ENCODE measurements around the gene DAPL1.

The DAPL1 gene

GRCh38 chr2:158799181-158799580 lies 4.1 kb downstream of the DAPL1 start:
- TF ChIP-seq CTCF (IDR thresholded peaks at IDR 0.05; ENCODE audit: control insufficient read depth, insufficient read depth, low read depth, low read length, missing control alignments), result no peak
- no peak overlapping the region for H3K4me3 ChIP-seq (ENCODE audit: control insufficient read depth, low read depth, low read length)
- DNase-seq (ENCODE audit: low read depth), result no peak

GRCh38 chr2:158803506-158803905 lies 8.4 kb downstream of the DAPL1 start:
- no peak for TF ChIP-seq CTCF (IDR thresholded peaks at IDR 0.05; ENCODE audit: control insufficient read depth, insufficient read depth, low read depth, low read length, missing control alignments)
- no peak overlapping the region for H3K4me3 ChIP-seq (ENCODE audit: control insufficient read depth, low read depth, low read length)
- no peak for DNase-seq (ENCODE audit: low read depth)

DNA sequence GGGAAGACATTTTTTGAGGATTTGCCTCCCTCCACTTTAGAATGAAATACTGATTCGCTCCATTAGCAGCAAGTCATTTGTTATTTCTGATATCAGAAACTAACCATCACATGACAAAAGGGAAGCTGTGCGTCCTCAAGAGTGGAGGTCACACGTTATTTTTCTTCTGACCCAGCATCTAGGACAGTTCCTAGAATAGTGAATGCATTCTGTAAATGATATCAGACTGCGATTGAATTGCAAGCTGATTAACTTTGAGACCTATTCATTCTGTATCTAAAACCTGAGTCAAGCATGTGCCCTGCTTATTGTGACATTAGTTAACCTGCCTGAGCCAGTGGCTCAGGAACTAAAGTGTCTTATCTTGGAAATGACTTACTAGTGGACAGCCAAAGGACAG lies 10.1 kb downstream of the DAPL1 start:
- H3K4me3 ChIP-seq (ENCODE audit: control insufficient read depth, low read depth, low read length), result no peak overlapping the region
- no peak for TF ChIP-seq CTCF (IDR thresholded peaks at IDR 0.05; ENCODE audit: control insufficient read depth, insufficient read depth, low read depth, low read length, missing control alignments)
- no peak for DNase-seq (ENCODE audit: low read depth)

DNA sequence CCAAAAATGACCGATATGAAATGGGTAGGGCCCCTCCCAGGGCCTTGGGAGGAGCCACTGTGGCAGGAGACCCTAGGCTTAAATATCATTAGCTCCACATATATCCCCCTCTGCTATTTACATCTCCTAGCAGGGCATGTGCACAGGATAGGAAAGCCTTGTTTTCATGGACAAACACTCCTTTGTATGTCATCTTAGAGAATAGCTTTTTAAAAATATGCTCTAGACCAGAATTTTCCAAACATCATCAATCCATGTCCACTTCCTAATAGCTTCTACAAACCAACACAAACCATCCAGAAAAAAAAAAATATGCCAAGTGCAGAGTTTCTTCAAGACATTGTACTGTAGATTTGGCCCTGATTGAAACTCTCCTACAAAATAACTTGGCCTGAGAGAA lies 10.8 kb downstream of the DAPL1 start:
- no peak overlapping the region for H3K4me3 ChIP-seq (ENCODE audit: control insufficient read depth, low read depth, low read length)
- no peak for TF ChIP-seq CTCF (IDR thresholded peaks at IDR 0.05; ENCODE audit: control insufficient read depth, insufficient read depth, low read depth, low read length, missing control alignments)
- no peak for DNase-seq (ENCODE audit: low read depth)

GRCh38 chr2:158806941-158807340 lies 11.8 kb downstream of the DAPL1 start:
- no peak for TF ChIP-seq CTCF (IDR thresholded peaks at IDR 0.05; ENCODE audit: control insufficient read depth, insufficient read depth, low read depth, low read length, missing control alignments)
- no peak for DNase-seq (ENCODE audit: low read depth)
- no peak overlapping the region for H3K4me3 ChIP-seq (ENCODE audit: control insufficient read depth, low read depth, low read length)

- TF ChIP-seq CTCF (IDR thresholded peaks at IDR 0.05; ENCODE audit: control insufficient read depth, insufficient read depth, low read depth, low read length, missing control alignments), result no peak
- DNase-seq (ENCODE audit: low read depth), result no peak
- H3K4me3 ChIP-seq (ENCODE audit: control insufficient read depth, low read depth, low read length), result no peak overlapping the region
These were observed 13.3 kb downstream of the DAPL1 start for GRCh38 chr2:158808426-158808825.

- DNase-seq (ENCODE audit: low read depth), result no peak
- H3K4me3 ChIP-seq (ENCODE audit: control insufficient read depth, low read depth, low read length), result no peak overlapping the region
- TF ChIP-seq CTCF (IDR thresholded peaks at IDR 0.05; ENCODE audit: control insufficient read depth, insufficient read depth, low read depth, low read length, missing control alignments), result no peak
These were observed 14.7 kb downstream of the DAPL1 start for GRCh38 chr2:158809816-158810215.
